Small intestine (tissue), 7 donors: Measurements from ENCODE around the gene POSTN. TPM values are rescaled to one million over a fixed set of nuclear protein-coding genes. Genes with fewer than 3 reads are reported as not detected.

Source experiments
- DNase-seq, 2 donors: peaks; one replicate each; pipeline versions ENCODE4 v3.0.0 to v3.0.0-alpha.2; 2013
- FAIRE-seq: peaks from 2 replicates; lab custom pipeline; 2012; peaks lifted over from hg19 to GRCh38; lab: Jason Lieb, UNC
- H3K27ac ChIP-seq, 3 donors: one replicate each; pipeline ENCODE4 v1.5.1; 2013; ENCODE audit warnings: low read length in 2 of 3, mild to moderate bottlenecking in 2 of 3, control low read depth in 1 of 3, inconsistent platforms in 1 of 3, low read depth in 1 of 3, moderate library complexity in 1 of 3
- H3K27me3 ChIP-seq, 3 donors: one replicate each; pipeline ENCODE4 v1.6.1; 2013; ENCODE audit warnings: low read length in 3 of 3, inconsistent platforms in 1 of 3; ENCODE audit not compliant: control insufficient read depth in 3 of 3, insufficient read depth in 3 of 3
- H3K36me3 ChIP-seq, 3 donors: one replicate each; pipeline ENCODE4 v1.6.1; 2013; ENCODE audit warnings: low read length in 3 of 3, inconsistent platforms in 1 of 3, low read depth in 1 of 3, mild to moderate bottlenecking in 1 of 3, moderate library complexity in 1 of 3; ENCODE audit not compliant: control insufficient read depth in 3 of 3, insufficient read depth in 2 of 3
- H3K4me1 ChIP-seq, 3 donors: one replicate each; pipeline ENCODE4 v1.6.1; 2013; ENCODE audit warnings: low read length in 2 of 3, inconsistent platforms in 1 of 3, low read depth in 1 of 3, mild to moderate bottlenecking in 1 of 3, moderate library complexity in 1 of 3; ENCODE audit not compliant: control insufficient read depth in 3 of 3, insufficient read depth in 2 of 3
- H3K4me3 ChIP-seq, 3 donors: one replicate each; pipeline ENCODE4 v1.5.1; 2013; ENCODE audit warnings: low read length in 3 of 3, control low read depth in 1 of 3, inconsistent platforms in 1 of 3, low read depth in 1 of 3, mild to moderate bottlenecking in 1 of 3, moderate library complexity in 1 of 3
- H3K9me3 ChIP-seq, 2 donors: one replicate each; pipeline ENCODE4 v1.6.1; 2013; ENCODE audit warnings: low read depth in 1 of 2, low read length in 1 of 2; ENCODE audit not compliant: control insufficient read depth in 2 of 2, insufficient read depth in 1 of 2
- WGBS, 3 donors: extraction: QIAGEN DNeasy Blood & Tissue Kit; methylation state at CpG; one replicate each; pipeline ENCODE4 v1.1.7; 2013; 5-methylcytosine and 5-hydroxymethylcytosine counted together
- polyA plus RNA-seq, 4 donors: library from polyadenylated mRNA; stranded (reverse) in 3 of 4; unstranded in 1 of 4; fragments of 200-250 nt in 3 of 4; fragments of 120-200 nt in 1 of 4; gene quantifications; one replicate each; pipeline versions ENCODE4 v1.2.1 to v1.2.3, GENCODE V29; 2013
- donor health status: healthy with polysubstance abuse.
- donor health status: control.
- donor health status: control.
- donor health status: Bipolar disorder and iron deficiency.
- donor health status: healthy.

Gene POSTN
- polyA plus RNA-seq, 4 donors: 0.45 to 50.9 (median 7.5) TPM

GRCh38 chr13:37546087-37546486 is 52.5 kb downstream of the POSTN start:
- Histone ChIP-seq H3K4me1 (no peaks in the 10 kb centered on the region), H3K9me3 (peaks cover 0 to 13% of the 10 kb centered on the region in 2 donors), H3K36me3 (no peaks in the 10 kb centered on the region), H3K27me3 (no peaks in the 10 kb centered on the region), H3K4me3 (no peak overlapping the region), H3K27ac (no peak overlapping the region)
- FAIRE-seq (no peak), DNase-seq (no peak)
- 59 to 79% (median 72%) methylated on average over 3 of the region's 3 CpGs for WGBS, 3 donors

- Histone ChIP-seq H3K27ac (no peak overlapping the region), H3K4me3 (no peak overlapping the region), H3K36me3 (no peaks in the 10 kb centered on the region), H3K27me3 (no peaks in the 10 kb centered on the region), H3K9me3 (peaks cover 0 to 13% of the 10 kb centered on the region in 2 donors), H3K4me1 (no peaks in the 10 kb centered on the region)
- FAIRE-seq (no peak), DNase-seq (no peak)
- 91 to 97% (median 92%) methylated on average over 3 of the region's 3 CpGs for WGBS, 3 donors
These were observed 53.6 kb downstream of the POSTN start for GRCh38 chr13:37544995-37545394.

GRCh38 chr13:37539976-37540605 is 58.5 kb downstream of the POSTN start:
- H3K4me1 ChIP-seq: no peaks in the 10 kb centered on the region
- DNase-seq (no peak), FAIRE-seq (no peak)
- H3K27ac ChIP-seq: no peak overlapping the region
- H3K9me3 ChIP-seq: no peaks in the 10 kb centered on the region
- no peak overlapping the region for H3K4me3 ChIP-seq
- WGBS, 3 donors: 70 to 80% (median 74%) methylated on average over 3 of the region's 3 CpGs
- H3K27me3 ChIP-seq: no peaks in the 10 kb centered on the region
- no peaks in the 10 kb centered on the region for H3K36me3 ChIP-seq

- H3K27ac ChIP-seq: no peak overlapping the region
- no peak overlapping the region for H3K4me3 ChIP-seq
- no peaks in the 10 kb centered on the region for H3K27me3 ChIP-seq
- no peaks in the 10 kb centered on the region for H3K4me1 ChIP-seq
- no peaks in the 10 kb centered on the region for H3K9me3 ChIP-seq
- no peaks in the 10 kb centered on the region for H3K36me3 ChIP-seq
- FAIRE-seq (no peak), DNase-seq (no peak)
- WGBS, 3 donors: 73 to 81% (median 77%) methylated on average over 2 of the region's 2 CpGs
These were observed 59.4 kb downstream of the POSTN start for GRCh38 chr13:37539170-37539569.

- H3K4me1 ChIP-seq: no peaks in the 10 kb centered on the region
- no peaks in the 10 kb centered on the region for H3K27me3 ChIP-seq
- WGBS, 3 donors: 62 to 65% (median 64%) methylated on average over 2 of the region's 2 CpGs
- FAIRE-seq: no peak
- no peaks in the 10 kb centered on the region for H3K9me3 ChIP-seq
- DNase-seq: no peak
- no peaks in the 10 kb centered on the region for H3K36me3 ChIP-seq
- no peak overlapping the region for H3K4me3 ChIP-seq
- H3K27ac ChIP-seq: no peak overlapping the region
These were observed 63.1 kb downstream of the POSTN start for GRCh38 chr13:37535501-37535900.

- no peak for FAIRE-seq
These were observed 63.9 kb downstream of the POSTN start for GRCh38 chr13:37534676-37535075.

GRCh38 chr13:37534181-37534580 is 64.4 kb downstream of the POSTN start:
- Histone ChIP-seq H3K36me3 (no peaks in the 10 kb centered on the region), H3K4me1 (no peaks in the 10 kb centered on the region), H3K27me3 (no peaks in the 10 kb centered on the region), H3K4me3 (no peak overlapping the region), H3K27ac (no peak overlapping the region), H3K9me3 (no peaks in the 10 kb centered on the region)
- DNase-seq (no peak), FAIRE-seq (no peak)
- WGBS, 3 donors: 54 to 67% (median 60%) methylated on average over 3 of the region's 3 CpGs

More at GRCh38 chr13:37534676-37535075, 63.9 kb downstream of the POSTN start:
- H3K27me3 ChIP-seq: no peaks in the 10 kb centered on the region
- H3K27ac ChIP-seq: no peak overlapping the region
- DNase-seq: no peak
- no peak overlapping the region for H3K4me3 ChIP-seq
- no peaks in the 10 kb centered on the region for H3K4me1 ChIP-seq
- H3K9me3 ChIP-seq: no peaks in the 10 kb centered on the region
- no peaks in the 10 kb centered on the region for H3K36me3 ChIP-seq
- 91 to 93% (median 92%) methylated on average over 1 of the region's 1 CpG for WGBS, 3 donors

GRCh38 chr13:37531049-37531448 is 67.5 kb downstream of the POSTN start:
- 60 to 78% (median 68%) methylated on average over 2 of the region's 2 CpGs for WGBS, 3 donors
- no peak for FAIRE-seq

More at GRCh38 chr13:37531049-37531448, 67.5 kb downstream of the POSTN start:
- H3K9me3 ChIP-seq: no peaks in the 10 kb centered on the region
- H3K36me3 ChIP-seq: no peaks in the 10 kb centered on the region
- H3K4me1 ChIP-seq: no peaks in the 10 kb centered on the region
- H3K27me3 ChIP-seq: no peaks in the 10 kb centered on the region
- DNase-seq: no peak
- no peak overlapping the region for H3K4me3 ChIP-seq
- H3K27ac ChIP-seq: no peak overlapping the region
